T47D (cell line): Measurements from ENCODE around the gene CTIF.

Source experiments
- DNase-seq, 2 experiments: peaks; one replicate each; pipeline versions ENCODE4 v3.0.0 to v3.0.0-alpha.2; 2011 to 2012; ENCODE audit warnings: low read depth in 1 of 2, low spot score in 1 of 2
- JUND ChIP-seq: IDR thresholded peaks from 2 replicates; pipeline ENCODE4 v1.6.1; 2012; ENCODE audit warnings: low read depth
- in situ Hi-C: cut with HindIII; loops from 2 replicates; pipeline ENCODE4 v1.10.0; 2016; ENCODE audit warnings: low sequenced_read_pairs, low pct_unique_long_range_greater_than_20kb

Gene CTIF

GRCh38 chr18:48842259-48843061 lies 303.6 kb downstream of the CTIF start:
- in situ Hi-C loops: no loop called here
- no peak for TF ChIP-seq JUND
- no peak for DNase-seq

- in situ Hi-C loops: no loop called here
- TF ChIP-seq JUND: no peak
- DNase-seq: no peak
Observed at GRCh38 chr18:48843162-48843561, 304.3 kb downstream of the CTIF start.

- no peak for DNase-seq
- no peak for TF ChIP-seq JUND
- in situ Hi-C loops: no loop called here
Observed at GRCh38 chr18:48843596-48843995, 304.8 kb downstream of the CTIF start.

GRCh38 chr18:48844271-48844670 lies 305.4 kb downstream of the CTIF start:
- in situ Hi-C loops: no loop called here
- DNase-seq: no peak
- no peak for TF ChIP-seq JUND

- in situ Hi-C loops: no loop called here
- no peak for DNase-seq
- TF ChIP-seq JUND: no peak
Observed at GRCh38 chr18:48845174-48845573, 306.3 kb downstream of the CTIF start.

GRCh38 chr18:48846423-48846932 lies 307.6 kb downstream of the CTIF start:
- DNase-seq: no peak
- in situ Hi-C loops: no loop called here
- no peak for TF ChIP-seq JUND

- in situ Hi-C loops: no loop called here
- no peak for DNase-seq
- TF ChIP-seq JUND: no peak
Observed at GRCh38 chr18:48847807-48848486, 309.1 kb downstream of the CTIF start.

- in situ Hi-C loops: no loop called here
- DNase-seq: peak in 1 of 2 experiments; percentile 7
- no peak for TF ChIP-seq JUND
Observed at GRCh38 chr18:48848641-48849143, 309.9 kb downstream of the CTIF start.

GRCh38 chr18:48850822-48851598 lies 312.2 kb downstream of the CTIF start:
- DNase-seq: no peak
- no peak for TF ChIP-seq JUND
- in situ Hi-C loops: no loop called here

GRCh38 chr18:48851599-48851960 lies 312.7 kb downstream of the CTIF start:
- no peak for TF ChIP-seq JUND
- in situ Hi-C loops: no loop called here
- DNase-seq: no peak

GRCh38 chr18:48852292-48852691 lies 313.5 kb downstream of the CTIF start:
- TF ChIP-seq JUND: no peak
- DNase-seq: no peak
- in situ Hi-C loops: no loop called here

GRCh38 chr18:48852794-48853193 lies 314.0 kb downstream of the CTIF start:
- in situ Hi-C loops: no loop called here
- no peak for TF ChIP-seq JUND
- DNase-seq: no peak
